Lung (tissue), 13 donors: ENCODE data around the gene SHCBP1L. TPM values are rescaled to one million over a fixed set of nuclear protein-coding genes. Genes with fewer than 3 reads are reported as not detected.

ENCODE experiments used
- ATAC-seq: fragments of 200-7000 bp; cut with Tn5 transposase; one replicate; pipeline ENCODE4 v1.9.1; 2020; ENCODE audit warnings: moderate number of reproducible peaks; ENCODE audit not compliant: insufficient read depth, low FRiP score
- DNase-seq, 3 donors: peaks; one replicate each; pipeline ENCODE4 v3.0.0-alpha.2; 2013 to 2017
- H3K27ac ChIP-seq, 2 donors: one replicate each; pipeline ENCODE4 v1.5.1; 2013; ENCODE audit warnings: mild to moderate bottlenecking in 2 of 2, moderate library complexity in 2 of 2, control low read depth in 1 of 2, inconsistent platforms in 1 of 2, low read depth in 1 of 2, low read length in 1 of 2
- H3K27me3 ChIP-seq, 3 donors: one replicate each; pipeline ENCODE4 v1.5.1; 2013; ENCODE audit warnings: low read length in 2 of 3; ENCODE audit not compliant: control insufficient read depth in 3 of 3, insufficient read depth in 3 of 3
- H3K36me3 ChIP-seq, 4 donors: one replicate each; pipeline ENCODE4 v1.5.1; 2013; ENCODE audit warnings: low read length in 4 of 4, mild to moderate bottlenecking in 1 of 4, moderate library complexity in 1 of 4; ENCODE audit not compliant: control insufficient read depth in 4 of 4, insufficient read depth in 4 of 4
- H3K4me1 ChIP-seq, 5 donors: one replicate each; pipeline ENCODE4 v1.5.1; 2013; ENCODE audit warnings: low read length in 5 of 5, mild to moderate bottlenecking in 2 of 5, moderate library complexity in 1 of 5; ENCODE audit not compliant: control insufficient read depth in 5 of 5, insufficient read depth in 5 of 5
- H3K4me3 ChIP-seq: one replicate; pipeline ENCODE4 v1.5.1; 2013; ENCODE audit warnings: mild to moderate bottlenecking, control low read depth, moderate library complexity
- H3K9ac ChIP-seq, 2 donors: one replicate each; pipeline ENCODE4 v1.5.1; 2013; ENCODE audit warnings: low read length in 2 of 2, control low read depth in 1 of 2; ENCODE audit not compliant: insufficient read depth in 1 of 2
- H3K9me3 ChIP-seq, 4 donors: one replicate each; pipeline ENCODE4 v1.5.1; 2013; ENCODE audit warnings: low read length in 3 of 4, mild to moderate bottlenecking in 1 of 4, moderate library complexity in 1 of 4; ENCODE audit not compliant: control insufficient read depth in 4 of 4, insufficient read depth in 3 of 4
- CTCF ChIP-seq: IDR thresholded peaks from 2 replicates; pipeline ENCODE4 v1.5.1; 2012; ENCODE audit warnings: mild to moderate bottlenecking; ENCODE audit errors: control extremely low read depth, extremely low read depth
- WGBS, 2 donors: extraction: QIAGEN DNeasy Blood & Tissue Kit; methylation state at CpG; one replicate each; pipeline ENCODE4 v1.1.7; 2013; 5-methylcytosine and 5-hydroxymethylcytosine counted together
- polyA plus RNA-seq, 2 donors: library from polyadenylated mRNA; stranded (reverse); fragments of 200-250 nt; gene quantifications; one replicate each; pipeline ENCODE4 v1.2.1, GENCODE V29; 2013
- small RNA-seq: library from RNA; depleted of rRNA; stranded (forward); fragments of <200 nt; gene quantifications from one replicate; pipeline ENCODE3, GENCODE V24; 2014; ENCODE audit warnings: low replicate concordance
- total RNA-seq, 2 donors: library from RNA; depleted of rRNA in 1 of 2; stranded (reverse); fragments of >200 nt in 1 of 2; gene quantifications; one replicate each; pipeline ENCODE4 v1.2.1, GENCODE V29; 2014 to 2021
- donor health status: control.
- donor health status: control.
- donor health status: Bipolar disorder and iron deficiency.
- donor health status: healthy.
- donor health status: DM: yes; HTN: yes; CAD: no.

The SHCBP1L gene
- total and polyA plus RNA-seq, 4 donors = not detected

- Histone ChIP-seq H3K4me3 (no peak overlapping the region), H3K9me3 (no peaks in the 10 kb centered on the region), H3K4me1 (no peaks in the 10 kb centered on the region), H3K27ac (no peak overlapping the region), H3K36me3 (peaks cover 37 to 69% (median 63%) of the 10 kb centered on the region in 4 donors), H3K9ac (no peak overlapping the region), H3K27me3 (no peaks in the 10 kb centered on the region)
- no peak for DNase-seq
- 71 to 85% methylated on average over 4 of the region's 4 CpGs for WGBS, 2 donors
- no peak for ATAC-seq
- no peak for TF ChIP-seq CTCF
These were observed 97.1 kb downstream of the SHCBP1L start for GRCh38 chr1:182855911-182856310.

GRCh38 chr1:182851825-182852224, 101.1 kb downstream of the SHCBP1L start:
- TF ChIP-seq CTCF = no peak
- no peaks in the 10 kb centered on the region for H3K9me3 ChIP-seq
- DNase-seq (no peak), ATAC-seq (no peak)
- H3K27ac ChIP-seq = no peak overlapping the region
- 88 to 97% methylated on average over 1 of the region's 1 CpG for WGBS, 2 donors
- no peaks in the 10 kb centered on the region for H3K27me3 ChIP-seq
- peaks cover 0 to 7% (median 0%) of the 10 kb centered on the region in 5 donors for H3K4me1 ChIP-seq
- no peak overlapping the region for H3K9ac ChIP-seq
- peaks cover 26 to 64% (median 51%) of the 10 kb centered on the region in 4 donors for H3K36me3 ChIP-seq
- no peak overlapping the region for H3K4me3 ChIP-seq

- Histone ChIP-seq H3K27me3 (no peaks in the 10 kb centered on the region), H3K4me1 (peaks cover 0 to 7% (median 0%) of the 10 kb centered on the region in 5 donors), H3K9me3 (no peaks in the 10 kb centered on the region), H3K36me3 (peaks cover 24 to 64% (median 47%) of the 10 kb centered on the region in 4 donors), H3K27ac (no peak overlapping the region), H3K9ac (no peak overlapping the region), H3K4me3 (no peak overlapping the region)
- DNase-seq (no peak), ATAC-seq (no peak)
- 97 to 100% methylated on average over 4 of the region's 4 CpGs for WGBS, 2 donors
- no peak for TF ChIP-seq CTCF
These were observed 102.6 kb downstream of the SHCBP1L start for GRCh38 chr1:182850319-182850718.

Small RNAs within 50 kb of the gene (small RNA-seq; reads per million reads assigned to genes)
- gene HMGN1P4 (not detected), gene RNU6-41P (not detected)

Other genes with a start within 250 kb of the SHCBP1L start
- gene NPL, start 163.4 kb downstream of the SHCBP1L start, total RNA-seq = 100 to 1,000 TPM in 1 of 2 donors, 10 to 100 TPM in 1; 36.0 to 116 TPM
- gene NPL, start 163.4 kb downstream of the SHCBP1L start, polyA plus RNA-seq = 10 to 100 TPM; 31.9 to 78.6 TPM
- gene DHX9, start 113.8 kb downstream of the SHCBP1L start, total RNA-seq = 100 to 1,000 TPM; 129 to 157 TPM
- 10 to 100 TPM; 55.5 to 99.8 TPM for gene DHX9, start 113.8 kb downstream of the SHCBP1L start, polyA plus RNA-seq
- 100 to 1,000 TPM; 163 to 272 TPM for gene LAMC1, start 70.3 kb upstream of the SHCBP1L start, total RNA-seq
- 10 to 100 TPM; 23.4 to 69.2 TPM for gene LAMC1, start 70.3 kb upstream of the SHCBP1L start, polyA plus RNA-seq
- 10 to 100 TPM; 31.1 to 49.6 TPM for gene LAMC2, start 233.1 kb upstream of the SHCBP1L start, total RNA-seq
- gene LAMC2, start 233.1 kb upstream of the SHCBP1L start, polyA plus RNA-seq = 10 to 100 TPM; 13.7 to 63.1 TPM